Activated T-cell treated with anti-CD3 and anti-CD28 coated beads, Interleukin-2, amount 50 U/mL, for 4 hours (primary cell): ENCODE measurements around the gene ARF3. TPM values are rescaled to one million over a fixed set of nuclear protein-coding genes. Genes with fewer than 3 reads are reported as not detected.
A peak's percentile ranks its signal among the peaks of the same experiment; 100 is the strongest.

ENCODE experiments used
- ATAC-seq, 2 donors: fragments of 200-7000 bp; cut with Tn5 transposase; one replicate each; pipeline ENCODE4 v1.10.0; 2021
- DNase-seq: peaks from one replicate; pipeline ENCODE4 v3.0.0-alpha.2; 2020
- H3K27me3 Mint-ChIP-seq: one replicate; pipeline ENCODE4 v1.8.0; 2021; ENCODE audit warnings: low read depth, mixed read lengths
- H3K36me3 Mint-ChIP-seq: one replicate; pipeline ENCODE4 v1.8.0; 2022; ENCODE audit warnings: mixed read lengths; ENCODE audit not compliant: insufficient read depth
- H3K4me1 Mint-ChIP-seq: one replicate; pipeline ENCODE4 v1.8.0; 2021; ENCODE audit warnings: low read depth, mixed read lengths
- H3K4me3 Mint-ChIP-seq: one replicate; pipeline ENCODE4 v1.8.0; 2021; ENCODE audit warnings: mild to moderate bottlenecking, moderate library complexity, mixed read lengths
- H3K9me3 Mint-ChIP-seq: one replicate; pipeline ENCODE4 v1.8.0; 2021; ENCODE audit warnings: mixed read lengths
- total RNA-seq, 3 donors: library from RNA; stranded (reverse); gene quantifications; one replicate each; pipeline ENCODE4 v1.2.1, GENCODE V29; 2021

The ARF3 gene
- total RNA-seq, result 100 to 1,000 TPM in 2 of 3 donors, 10 to 100 TPM in 1; 98.6 to 110 (median 109) TPM

GRCh38 chr12:48957141-48958048, at the start of gene ARF3:
ARF3 (minus strand) TSS chr12:48957487; CDS start chr12:48941095, 16,392 bp downstream.
- peak; percentile 98 to 99 for ATAC-seq
- H3K9me3 Mint-ChIP-seq, result no peaks in the 10 kb centered on the region
- peaks cover 41% of the 10 kb centered on the region for H3K4me1 Mint-ChIP-seq

GRCh38 chr12:49000346-49000745, 43.1 kb upstream of the ARF3 start:
- H3K9me3 Mint-ChIP-seq, result no peaks in the 10 kb centered on the region
- no peak for ATAC-seq
- H3K4me3 Mint-ChIP-seq, result no peak overlapping the region
- H3K4me1 Mint-ChIP-seq, result peaks cover 30% of the 10 kb centered on the region
- peaks cover 46% of the 10 kb centered on the region for H3K27me3 Mint-ChIP-seq
- no peak for DNase-seq
- H3K36me3 Mint-ChIP-seq, result peaks cover 39% of the 10 kb centered on the region

More at GRCh38 chr12:48957141-48958048, at the start of gene ARF3:
- H3K27me3 Mint-ChIP-seq, result no peaks in the 10 kb centered on the region
- peaks cover 6% of the 10 kb centered on the region for H3K36me3 Mint-ChIP-seq
- peak; percentile 92 for DNase-seq
- peak within 1 kb of the TSS; percentile 96 for H3K4me3 Mint-ChIP-seq

GRCh38 chr12:48999371-49000131, 42.3 kb upstream of the ARF3 start, which contains the start of gene DDN:
DDN (minus strand) TSS chr12:48999375; CDS start chr12:48999287, 88 bp downstream.
- Mint-ChIP-seq H3K27me3 (peaks cover 51% of the 10 kb centered on the region), H3K4me3 (peak within 1 kb of the TSS; percentile 59)
- peak; percentile 55 to 62 for ATAC-seq

GRCh38 chr12:48998497-48999353, 41.4 kb upstream of the ARF3 start:
- Mint-ChIP-seq H3K9me3 (no peaks in the 10 kb centered on the region), H3K4me1 (peaks cover 33% of the 10 kb centered on the region), H3K36me3 (peaks cover 27% of the 10 kb centered on the region), H3K4me3 (peak overlapping the region; percentile 47), H3K27me3 (peaks cover 59% of the 10 kb centered on the region)
- DNase-seq, result peak; percentile 28
- ATAC-seq, result peak; percentile 16 to 17

More at GRCh38 chr12:48999371-49000131, 42.3 kb upstream of the ARF3 start, which contains the start of gene DDN:
- peaks cover 33% of the 10 kb centered on the region for H3K4me1 Mint-ChIP-seq
- peak; percentile 38 for DNase-seq
- peaks cover 31% of the 10 kb centered on the region for H3K36me3 Mint-ChIP-seq
- H3K9me3 Mint-ChIP-seq, result no peaks in the 10 kb centered on the region

GRCh38 chr12:48997719-48998496, 40.6 kb upstream of the ARF3 start:
- peak; percentile 14 for DNase-seq
- peaks cover 20% of the 10 kb centered on the region for H3K36me3 Mint-ChIP-seq
- peaks cover 66% of the 10 kb centered on the region for H3K27me3 Mint-ChIP-seq
- peaks cover 33% of the 10 kb centered on the region for H3K4me1 Mint-ChIP-seq
- peak overlapping the region; percentile 68 for H3K4me3 Mint-ChIP-seq
- no peaks in the 10 kb centered on the region for H3K9me3 Mint-ChIP-seq
- ATAC-seq, result no peak

GRCh38 chr12:48996794-48997718, 39.8 kb upstream of the ARF3 start:
- Mint-ChIP-seq H3K4me1 (peaks cover 33% of the 10 kb centered on the region), H3K36me3 (peaks cover 11% of the 10 kb centered on the region), H3K4me3 (peak overlapping the region; percentile 68), H3K27me3 (peaks cover 64% of the 10 kb centered on the region), H3K9me3 (no peaks in the 10 kb centered on the region)
- ATAC-seq, result peak; percentile 44 to 49
- DNase-seq, result peak; percentile 58

- Mint-ChIP-seq H3K4me1 (peaks cover 32% of the 10 kb centered on the region), H3K4me3 (no peak overlapping the region), H3K9me3 (no peaks in the 10 kb centered on the region), H3K36me3 (no peaks in the 10 kb centered on the region), H3K27me3 (peaks cover 54% of the 10 kb centered on the region)
- ATAC-seq (no peak), DNase-seq (peak; percentile 44)
These were observed 38.0 kb upstream of the ARF3 start for GRCh38 chr12:48995086-48995879.

- Mint-ChIP-seq H3K4me3 (no peak overlapping the region), H3K9me3 (no peaks in the 10 kb centered on the region), H3K27me3 (peaks cover 54% of the 10 kb centered on the region), H3K36me3 (no peaks in the 10 kb centered on the region), H3K4me1 (peaks cover 24% of the 10 kb centered on the region)
- DNase-seq (no peak), ATAC-seq (no peak)
These were observed 37.2 kb upstream of the ARF3 start for GRCh38 chr12:48994224-48995085.

- H3K4me1 Mint-ChIP-seq, result peaks cover 20% of the 10 kb centered on the region
- no peaks in the 10 kb centered on the region for H3K9me3 Mint-ChIP-seq
- H3K4me3 Mint-ChIP-seq, result no peak overlapping the region
- no peaks in the 10 kb centered on the region for H3K36me3 Mint-ChIP-seq
- DNase-seq (no peak), ATAC-seq (no peak)
- H3K27me3 Mint-ChIP-seq, result peaks cover 58% of the 10 kb centered on the region
These were observed 36.5 kb upstream of the ARF3 start for GRCh38 chr12:48993787-48994186.

- H3K4me1 Mint-ChIP-seq, result peaks cover 18% of the 10 kb centered on the region
- DNase-seq, result no peak
- no peak overlapping the region for H3K4me3 Mint-ChIP-seq
- no peaks in the 10 kb centered on the region for H3K36me3 Mint-ChIP-seq
- H3K9me3 Mint-ChIP-seq, result no peaks in the 10 kb centered on the region
- no peak for ATAC-seq
- H3K27me3 Mint-ChIP-seq, result peaks cover 57% of the 10 kb centered on the region
These were observed 34.2 kb upstream of the ARF3 start for GRCh38 chr12:48991247-48992050.
